DMS153 treated with DMSO at 0.1 percent for 48 hours (cell line): ENCODE measurements around the gene MST1.

ENCODE experiments used
- DNase-seq: peaks from one replicate; lab custom pipeline; 2025; ENCODE audit not compliant: unreplicated experiment; lab: John Stamatoyannopoulos, UW

MST1 gene

GRCh38 chr3:49680493-49681231, 8.6 kb downstream of the MST1 start:
- no peak for DNase-seq

- DNase-seq, result no peak
These were observed 13.4 kb downstream of the MST1 start for GRCh38 chr3:49675912-49676311.

GRCh38 chr3:49674497-49674983, 14.7 kb downstream of the MST1 start:
- no peak for DNase-seq

GRCh38 chr3:49673715-49674496, 15.4 kb downstream of the MST1 start, which contains the start of gene APEH:
TSS of gene APEH (plus strand) at chr3:49674351. CDS start at chr3:49674402, 51 bp downstream.
- no peak for DNase-seq

- DNase-seq, result no peak
These were observed 16.1 kb downstream of the MST1 start for GRCh38 chr3:49673121-49673714.

- no peak for DNase-seq
These were observed 17.7 kb downstream of the MST1 start for GRCh38 chr3:49671291-49672288.

- no peak for DNase-seq
These were observed 18.4 kb downstream of the MST1 start for GRCh38 chr3:49670940-49671290.

- DNase-seq, result no peak
These were observed 19.9 kb downstream of the MST1 start for GRCh38 chr3:49669352-49669751.

GRCh38 chr3:49668861-49669260, 20.4 kb downstream of the MST1 start:
- DNase-seq, result no peak

- no peak for DNase-seq
These were observed 20.9 kb downstream of the MST1 start for GRCh38 chr3:49668414-49668797.

GRCh38 chr3:49667701-49668413, 21.4 kb downstream of the MST1 start:
- DNase-seq, result no peak

- no peak for DNase-seq
These were observed 22.7 kb downstream of the MST1 start for GRCh38 chr3:49666592-49666991.

- DNase-seq, result no peak
These were observed 23.3 kb downstream of the MST1 start for GRCh38 chr3:49665822-49666519.

- DNase-seq, result no peak
These were observed 25.0 kb downstream of the MST1 start for GRCh38 chr3:49664300-49664699.

- DNase-seq, result no peak
These were observed 25.4 kb downstream of the MST1 start for GRCh38 chr3:49663831-49664230.

- DNase-seq, result no peak
These were observed 26.4 kb downstream of the MST1 start for GRCh38 chr3:49662720-49663413.

- no peak for DNase-seq
These were observed 27.3 kb downstream of the MST1 start for GRCh38 chr3:49662021-49662420.

GRCh38 chr3:49661281-49661680, 28.0 kb downstream of the MST1 start:
- DNase-seq, result no peak

GRCh38 chr3:49659756-49660155, 29.5 kb downstream of the MST1 start:
- no peak for DNase-seq
